NCI-H524 (cell line): Measurements from ENCODE around the gene CYTH4.

Experiments used
- DNase-seq, 2 experiments: peaks; one replicate each; lab custom pipeline; 2025; lab: John Stamatoyannopoulos, UW

CYTH4 gene

DNA sequence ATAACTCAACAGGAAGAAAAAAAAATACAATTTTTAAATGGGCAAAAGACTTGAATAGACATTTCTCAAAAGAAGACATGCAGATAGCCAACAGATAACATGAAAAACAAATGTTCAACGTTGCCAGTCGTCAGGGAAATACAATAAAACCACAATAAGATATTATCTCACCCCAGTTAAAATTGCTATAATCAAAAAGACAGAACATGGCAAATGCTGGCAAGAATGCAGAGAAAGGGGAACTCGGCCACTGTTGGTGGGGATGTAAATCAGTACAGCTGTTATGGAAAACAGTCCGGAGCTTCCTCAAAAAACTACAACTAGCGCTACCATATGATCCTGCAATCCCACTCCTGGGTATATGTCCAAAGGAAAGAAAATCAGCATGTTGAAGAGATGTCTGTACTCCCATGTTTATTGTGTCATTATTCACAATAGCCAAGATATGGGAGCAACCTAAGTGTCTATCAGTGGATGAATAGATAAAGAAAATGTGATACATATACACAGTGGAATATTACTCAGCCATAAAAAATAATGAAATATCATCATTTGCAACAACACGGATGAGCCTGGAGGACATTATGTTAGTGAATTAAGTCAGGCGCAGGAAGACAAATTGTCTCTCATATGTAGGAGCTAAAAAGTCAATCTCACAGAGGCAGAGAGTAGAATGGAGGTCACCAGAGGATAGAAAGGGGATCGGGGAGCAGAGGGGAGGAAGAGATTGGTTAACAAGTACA lies 12.2 kb upstream of the CYTH4 start:
- DNase-seq: no peak

DNA sequence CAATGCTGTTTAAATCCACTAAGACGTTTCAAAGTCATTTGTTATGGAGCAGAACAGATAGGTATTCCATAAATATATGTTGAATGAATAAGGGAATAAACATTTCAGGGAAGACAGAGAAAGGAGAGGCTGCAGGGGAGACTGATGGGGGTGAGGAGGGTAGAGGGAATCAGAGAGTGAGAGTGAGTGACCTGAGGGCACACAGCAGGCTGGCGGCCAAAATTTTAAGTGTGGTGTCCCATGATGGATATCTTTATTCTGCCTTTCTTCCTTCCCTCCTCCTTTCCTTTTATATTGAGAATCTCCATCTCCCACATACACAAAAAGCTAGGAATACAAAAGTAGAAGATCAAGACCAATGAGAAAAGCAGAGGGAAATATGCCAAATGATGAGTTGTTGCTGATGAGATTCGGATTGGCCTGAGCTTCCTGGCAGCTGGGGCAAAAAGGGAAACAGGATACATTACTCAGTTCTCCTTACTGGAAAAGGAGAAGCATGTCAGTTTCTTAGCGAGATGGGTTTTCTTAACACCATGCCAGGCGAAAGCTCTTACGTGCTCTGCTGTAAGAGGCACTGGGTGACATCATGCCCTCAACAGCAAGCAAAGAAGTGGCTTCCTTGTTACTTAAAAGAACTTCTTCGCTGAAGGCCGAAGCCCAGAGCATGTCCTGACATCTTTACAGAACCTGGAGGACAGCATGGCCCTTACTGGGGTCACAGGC lies 11.2 kb upstream of the CYTH4 start:
- no peak for DNase-seq

DNA sequence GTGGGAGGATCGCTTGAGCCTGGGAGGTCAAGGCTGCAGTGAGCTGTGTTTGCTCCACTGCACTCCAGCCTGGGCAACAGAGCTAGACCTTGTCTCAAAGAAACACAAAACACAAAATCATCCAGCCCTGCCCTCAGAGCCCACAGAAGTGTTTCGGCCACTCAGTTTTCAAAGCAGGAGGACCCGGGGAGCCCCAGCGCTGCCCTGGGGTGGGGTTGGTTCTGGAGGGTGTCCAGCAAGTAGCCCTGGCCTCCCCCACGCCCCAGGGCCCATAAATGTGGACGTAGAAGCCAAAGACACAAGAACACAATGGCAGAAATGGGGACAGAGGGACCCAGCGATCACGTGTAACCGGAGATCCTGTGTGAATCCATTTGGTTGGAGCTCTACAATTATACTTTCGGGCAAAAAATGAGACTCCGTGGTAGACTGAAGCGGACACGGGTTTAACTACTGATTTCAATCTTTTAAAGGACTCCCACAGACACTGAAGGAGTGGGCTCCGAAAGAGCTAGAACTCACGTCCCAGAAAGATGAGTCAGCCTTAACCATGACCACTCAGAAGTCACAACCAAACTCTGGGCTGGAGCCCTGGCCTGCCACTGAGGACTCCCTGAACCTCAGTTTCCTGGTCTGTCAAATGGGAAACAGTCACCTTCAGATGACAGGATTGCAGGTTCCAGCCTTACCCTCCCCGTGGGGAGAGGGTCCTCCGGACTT lies 9.0 kb upstream of the CYTH4 start:
- no peak for DNase-seq

DNA sequence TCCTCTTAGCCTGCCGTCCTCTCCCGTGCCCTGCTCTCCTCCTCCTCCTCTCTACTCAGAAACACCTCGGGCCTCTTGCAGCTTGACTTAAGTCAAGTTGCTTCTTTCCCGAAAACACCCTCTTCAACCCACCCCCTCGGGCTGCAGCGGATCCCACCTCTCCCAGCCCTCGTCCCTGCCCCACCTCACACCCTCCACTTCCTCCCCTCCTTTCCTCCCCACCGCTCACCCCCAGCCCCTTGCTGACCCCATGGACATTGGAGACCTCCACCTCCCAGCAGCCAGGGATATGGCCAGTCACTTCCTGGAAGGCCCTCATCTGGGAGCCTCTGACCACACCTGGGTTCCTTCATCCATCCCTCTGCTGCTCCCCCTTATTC lies 8.5 kb upstream of the CYTH4 start:
- DNase-seq: no peak

DNA sequence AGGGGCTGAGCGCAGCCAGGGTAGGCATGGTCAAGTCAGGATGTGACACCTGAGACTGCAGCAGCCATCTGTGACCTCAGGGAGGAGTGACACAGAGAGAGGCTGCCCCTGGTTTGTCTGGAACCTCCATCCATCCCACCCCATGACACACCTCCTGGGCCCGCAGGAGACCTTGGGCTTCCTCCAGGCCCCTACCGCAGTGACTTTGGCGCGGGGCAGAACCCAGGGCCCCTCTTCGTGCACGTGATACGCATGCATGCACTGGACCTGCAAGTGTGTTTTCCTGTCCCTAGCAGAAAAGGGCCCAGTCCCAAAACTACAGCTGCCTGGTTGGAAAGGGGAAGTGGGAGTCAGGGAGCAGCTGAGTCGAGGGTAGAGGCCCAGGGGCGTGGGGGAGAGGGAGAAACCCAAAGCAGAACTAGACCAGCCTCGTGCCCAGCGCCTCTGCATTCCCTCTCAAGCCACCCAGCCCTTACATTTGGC lies 7.9 kb upstream of the CYTH4 start:
- DNase-seq: no peak

DNA sequence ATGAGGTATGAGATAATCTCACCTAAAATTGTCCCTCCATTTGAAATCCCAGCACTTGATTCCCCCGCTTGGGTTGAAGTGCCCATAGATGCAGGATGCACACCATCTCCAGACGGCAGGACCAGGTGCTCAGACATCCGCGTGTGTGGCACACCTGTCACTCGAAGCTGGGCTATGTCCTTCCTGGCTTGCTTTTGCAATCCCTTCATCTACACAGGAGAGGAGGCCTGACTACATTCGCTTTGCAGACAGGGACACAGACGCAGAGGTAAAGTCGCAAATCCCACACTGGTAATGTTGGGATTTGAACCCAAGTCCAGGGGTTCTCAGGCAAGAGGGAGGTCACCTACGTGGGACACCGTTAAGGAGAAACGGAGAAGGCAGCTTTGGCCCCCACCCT lies 7.2 kb upstream of the CYTH4 start:
- DNase-seq: peak in 1 of 2 experiments; percentile 62

DNA sequence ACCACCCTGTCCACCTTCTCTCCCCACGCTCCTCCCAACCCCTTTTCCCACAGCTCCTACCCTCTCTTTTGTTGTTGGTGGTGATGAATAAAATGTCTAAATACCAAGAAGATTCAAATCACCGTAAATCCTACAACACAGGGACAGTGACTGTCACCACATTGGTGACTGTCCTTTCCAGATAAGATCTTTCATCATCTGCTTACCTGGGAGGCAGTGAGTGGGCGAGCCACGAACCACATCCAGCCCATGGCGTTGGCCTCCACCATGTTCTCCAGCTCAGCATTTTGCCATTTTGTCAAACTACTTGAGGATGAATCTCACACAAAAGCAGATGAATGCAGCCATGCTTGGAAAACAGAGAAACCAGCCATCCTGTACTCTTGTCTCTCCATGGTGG lies 6.7 kb upstream of the CYTH4 start:
- DNase-seq: no peak

DNA sequence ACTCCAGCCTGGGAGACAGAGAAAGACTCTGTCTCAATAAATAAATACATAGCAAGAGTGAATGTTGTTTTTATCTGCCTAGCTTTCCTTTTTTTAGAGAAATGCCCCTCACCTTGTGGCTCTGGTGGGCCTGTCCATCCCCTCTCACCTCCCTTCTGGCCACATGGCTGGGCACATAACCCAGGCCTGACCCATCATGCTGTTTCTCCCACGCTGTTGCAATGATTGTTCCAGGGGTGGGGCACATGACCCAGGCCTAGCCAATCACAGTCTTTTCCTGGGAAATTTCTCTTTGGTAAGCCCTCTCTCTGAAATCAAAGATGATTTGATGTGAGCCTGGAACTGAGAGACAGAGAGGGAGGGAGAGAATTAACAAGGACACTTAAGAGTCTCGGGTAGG lies 5.5 kb upstream of the CYTH4 start:
- no peak for DNase-seq

DNA sequence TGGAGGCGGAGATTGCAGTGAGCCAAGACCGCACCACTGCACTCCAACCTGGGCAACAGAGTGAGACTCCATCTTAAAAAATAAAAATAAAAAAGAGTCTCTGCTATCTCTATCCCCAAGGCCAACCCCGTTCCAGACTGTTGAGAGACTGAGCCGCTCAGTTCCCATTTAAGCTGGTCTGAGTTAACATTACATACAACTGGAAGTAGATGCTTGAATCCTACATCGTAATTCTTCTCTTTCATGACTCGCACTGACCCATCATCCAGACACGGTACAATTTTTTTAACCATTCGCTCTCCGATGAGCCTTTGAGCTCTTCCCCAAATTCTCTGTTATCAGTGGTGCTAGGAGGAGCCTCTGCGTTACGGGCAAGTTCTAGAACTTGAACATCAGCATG lies 4.9 kb upstream of the CYTH4 start:
- no peak for DNase-seq

DNA sequence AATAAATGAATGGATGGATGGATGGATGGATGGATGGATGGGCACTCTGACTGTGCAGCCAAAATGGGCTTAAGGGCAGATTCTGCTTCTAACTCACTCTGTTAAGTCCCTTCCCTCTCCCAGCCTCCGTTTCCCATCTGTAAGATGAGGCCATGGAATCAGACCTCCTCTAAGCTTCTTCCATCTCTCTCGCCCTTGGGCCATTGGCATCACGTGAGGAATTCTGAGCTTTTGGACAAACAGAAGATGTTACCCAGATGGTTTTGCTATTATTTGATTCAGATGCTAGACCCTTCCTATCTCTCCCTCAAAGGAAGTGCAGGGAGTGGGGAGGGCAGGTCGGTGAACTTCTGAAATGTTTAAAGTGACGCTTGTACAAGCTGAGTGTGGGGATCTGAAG lies 4.0 kb upstream of the CYTH4 start:
- DNase-seq: no peak

DNA sequence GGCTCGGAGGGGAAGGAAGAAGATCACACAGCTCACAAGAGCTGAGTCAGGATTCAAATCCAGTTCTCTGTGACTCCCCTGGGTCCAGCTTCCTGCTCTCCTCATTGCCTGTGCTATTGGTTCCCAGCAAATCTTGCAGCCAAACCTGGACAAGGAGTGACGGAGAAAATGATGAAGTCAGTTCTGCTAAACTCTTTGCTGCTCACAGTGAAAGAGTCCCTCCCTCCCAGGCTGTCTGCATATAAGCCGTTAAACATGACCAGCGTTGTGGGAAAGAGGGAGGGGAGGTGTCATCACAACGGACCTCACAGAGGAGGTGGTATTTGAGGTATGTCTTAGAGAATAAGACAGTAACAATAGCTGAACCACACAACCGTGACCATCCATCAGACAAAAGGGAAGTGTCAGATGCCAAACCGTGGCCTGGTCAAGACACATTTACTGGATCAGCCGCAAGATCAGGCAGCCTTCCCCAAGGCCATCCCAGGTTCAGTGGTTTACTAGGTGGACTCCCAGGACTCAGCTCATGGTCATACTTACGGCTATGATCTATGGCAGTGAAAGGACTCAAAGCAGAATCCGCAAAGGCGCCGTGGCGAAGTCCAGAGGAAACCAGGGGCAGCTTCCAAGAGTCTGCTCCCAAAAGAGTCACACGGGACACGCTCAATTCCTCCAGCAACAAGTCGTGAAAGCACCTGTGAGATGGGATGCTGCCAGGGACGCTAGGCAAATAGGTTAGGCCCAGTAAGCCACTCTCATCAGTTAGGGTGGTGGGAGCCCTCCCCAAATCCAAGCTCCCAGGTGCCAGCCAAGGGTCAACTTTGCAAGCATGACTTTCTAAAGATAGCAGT lies 2.8 kb upstream of the CYTH4 start:
- no peak for DNase-seq

DNA sequence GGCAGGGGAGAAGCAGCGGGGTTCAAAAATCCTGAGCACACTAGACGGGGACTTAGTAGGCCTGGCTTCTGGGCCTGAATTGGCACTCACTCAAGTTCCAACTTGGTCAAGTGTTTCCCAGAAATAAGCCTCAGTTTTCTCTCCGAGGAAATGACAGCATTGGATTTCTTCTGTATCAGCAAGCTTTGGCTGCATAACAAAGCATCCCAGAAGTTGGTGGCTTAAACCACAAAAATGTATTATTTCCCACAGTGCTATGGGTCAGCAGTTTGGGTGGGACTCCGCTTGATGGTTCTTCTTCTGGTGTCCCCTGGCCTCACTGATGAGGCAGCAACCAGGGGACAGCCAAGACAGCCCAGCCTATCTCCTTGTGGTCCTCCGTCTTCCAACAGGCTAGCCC lies 1.6 kb upstream of the CYTH4 start:
- no peak for DNase-seq

DNA sequence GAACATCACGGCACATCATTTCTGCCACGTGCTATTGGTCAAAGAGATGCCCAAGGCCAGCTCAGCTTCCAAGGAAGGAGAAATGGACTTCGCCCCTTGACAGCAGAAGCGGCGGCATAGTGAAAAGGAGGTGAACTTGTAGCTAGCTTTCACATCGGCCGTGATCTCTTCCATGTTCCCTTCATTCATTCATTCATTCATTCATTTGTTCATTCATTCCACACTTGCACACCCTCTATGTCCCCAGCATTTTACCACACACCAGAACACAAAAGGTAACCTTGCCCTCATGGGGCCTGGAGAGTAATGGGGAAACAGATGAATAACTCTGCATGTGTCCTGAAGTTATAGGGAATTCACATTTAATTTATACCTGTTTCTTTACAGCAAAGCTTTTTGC lies 1.1 kb upstream of the CYTH4 start:
- no peak for DNase-seq

DNA sequence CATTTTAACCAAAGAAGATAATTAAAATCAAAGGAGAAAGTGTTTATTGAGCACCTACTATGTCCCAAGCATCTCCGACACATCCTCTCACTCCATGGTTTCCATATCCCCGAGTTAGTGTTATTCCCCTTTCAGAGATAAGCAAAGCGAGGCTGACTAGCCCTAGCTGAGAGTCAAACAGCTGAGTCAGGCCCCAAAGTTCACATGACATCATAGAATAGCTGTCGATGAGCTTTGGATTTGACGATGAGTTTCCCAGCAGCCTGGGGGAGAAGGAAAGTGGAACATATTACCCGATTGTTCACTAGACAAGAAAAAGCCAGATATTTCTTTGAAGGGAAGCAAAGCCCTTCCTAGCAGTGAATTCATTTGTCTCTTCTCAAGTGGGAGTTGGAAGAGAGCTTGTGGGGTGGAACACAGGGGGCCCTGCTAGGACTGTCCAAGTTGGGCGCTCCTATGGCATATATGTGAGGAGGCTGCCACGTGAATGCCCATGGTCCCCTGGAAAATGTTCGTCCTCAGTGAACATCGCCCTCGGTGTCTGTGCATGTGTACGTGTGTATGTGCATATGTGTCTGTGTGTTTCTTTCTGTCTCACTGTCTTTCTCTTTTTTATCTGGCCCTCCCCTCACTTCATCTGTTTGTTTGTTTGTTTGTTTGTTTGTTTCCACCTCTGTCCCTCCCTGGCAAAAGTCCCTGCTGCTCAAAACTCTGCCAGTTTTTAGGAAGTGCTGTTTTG lies 493 bp upstream of the CYTH4 start:
- DNase-seq: no peak

DNA sequence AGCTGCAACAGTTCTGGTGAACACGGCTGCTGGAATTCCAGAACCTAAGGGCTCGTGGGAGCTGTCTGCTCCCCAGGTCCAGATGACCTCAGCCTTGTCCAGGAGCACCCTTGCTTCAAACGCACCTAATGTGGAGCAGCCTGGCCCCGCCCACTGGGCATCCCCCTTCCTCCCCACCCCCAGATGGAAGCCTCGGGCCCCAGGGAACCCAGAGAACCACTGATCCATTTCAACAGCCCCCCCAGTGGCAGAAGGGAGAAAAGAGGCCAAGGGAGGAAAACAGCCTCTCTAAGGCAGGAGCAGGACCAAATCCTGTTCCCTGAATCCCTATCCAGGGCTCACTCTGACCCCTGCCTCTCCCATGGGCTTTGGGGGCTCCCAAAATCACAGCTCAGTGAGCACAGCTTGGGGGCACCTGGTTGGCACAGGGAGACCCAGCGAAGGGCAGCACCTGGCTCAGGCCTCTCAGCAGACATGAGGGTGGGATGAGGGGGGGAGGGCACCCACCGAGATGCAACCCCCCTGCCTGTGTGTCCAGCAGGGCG lies 1.2 kb downstream of the CYTH4 start:
- DNase-seq: no peak

DNA sequence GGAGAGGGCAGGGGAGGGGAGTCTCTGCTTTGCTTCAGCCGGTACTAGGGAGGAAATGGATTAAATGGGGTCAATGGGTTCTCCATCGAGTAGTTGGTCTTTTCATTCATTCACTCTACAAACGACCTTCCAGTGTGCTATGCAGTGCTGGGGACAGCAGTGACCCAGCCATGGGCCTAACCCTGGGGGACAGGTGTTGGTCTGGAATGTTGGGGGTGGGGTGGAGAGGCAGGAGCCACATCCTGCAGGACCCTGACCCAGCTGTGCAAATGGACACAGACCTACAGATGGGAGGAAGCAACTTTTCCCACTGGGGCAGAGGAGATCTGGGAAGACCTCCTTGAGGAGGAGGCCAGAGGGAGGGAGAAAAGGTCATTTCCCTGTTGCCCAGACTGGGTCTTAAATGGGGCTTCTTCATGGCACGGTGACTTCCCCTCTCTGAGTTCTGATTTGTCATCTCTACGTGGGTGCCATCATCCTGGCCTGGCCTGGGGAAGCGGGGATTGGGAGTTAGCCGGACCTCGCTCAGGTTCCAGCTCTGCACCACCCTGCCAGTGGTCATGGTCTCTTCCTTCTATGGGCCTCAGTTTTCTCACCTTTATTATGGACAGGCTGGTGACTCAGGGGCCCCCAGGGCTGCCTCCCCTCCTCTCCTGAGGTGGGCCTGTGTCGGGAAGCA lies 2.0 kb downstream of the CYTH4 start:
- DNase-seq: no peak

DNA sequence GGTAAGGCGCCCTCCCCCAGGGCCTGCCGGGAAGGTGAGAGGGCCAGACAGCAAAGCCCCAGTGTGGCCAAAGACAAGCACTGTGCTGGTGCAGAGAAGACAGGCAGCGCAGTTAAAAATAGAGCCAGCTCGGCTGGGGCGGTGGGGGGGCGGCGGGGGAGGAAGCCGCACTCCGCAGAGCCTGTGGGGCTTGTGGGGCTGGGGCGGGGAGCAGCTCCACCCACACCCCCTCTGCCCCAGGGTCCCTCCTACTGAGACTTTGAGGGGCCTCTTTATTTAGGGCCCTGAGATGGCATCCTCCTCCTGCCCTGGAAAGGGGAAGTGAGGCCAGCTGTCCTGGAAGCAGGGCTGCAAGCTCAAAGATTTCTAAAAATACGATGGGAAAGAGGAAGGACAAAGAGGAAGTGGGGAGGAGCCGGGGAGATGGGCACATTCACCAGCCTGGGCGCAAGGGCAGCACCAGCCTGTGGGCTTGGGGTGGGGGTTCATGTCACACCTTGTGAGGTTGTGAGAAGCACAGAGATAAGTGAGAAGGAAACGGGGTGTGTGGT lies 2.6 kb downstream of the CYTH4 start:
- DNase-seq: no peak

DNA sequence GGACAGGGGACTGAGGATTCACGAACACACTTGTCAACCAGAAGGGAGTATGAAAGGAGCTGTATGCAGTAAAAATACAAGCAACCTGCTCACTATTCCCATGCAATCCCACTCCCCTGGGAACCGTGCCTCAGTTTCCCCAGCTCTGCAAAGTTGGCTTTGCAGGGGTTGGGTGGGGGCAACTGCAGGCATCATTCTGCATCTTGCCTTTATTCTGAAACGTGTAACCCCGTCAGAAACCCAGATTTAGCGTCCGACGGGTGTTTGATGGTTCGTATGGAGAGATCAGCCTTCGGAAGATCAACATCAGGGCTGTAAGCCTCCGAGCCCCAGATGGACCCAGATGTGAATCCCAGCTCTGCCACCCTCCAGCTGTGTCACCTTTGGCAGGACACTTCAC lies 3.6 kb downstream of the CYTH4 start:
- DNase-seq: no peak

DNA sequence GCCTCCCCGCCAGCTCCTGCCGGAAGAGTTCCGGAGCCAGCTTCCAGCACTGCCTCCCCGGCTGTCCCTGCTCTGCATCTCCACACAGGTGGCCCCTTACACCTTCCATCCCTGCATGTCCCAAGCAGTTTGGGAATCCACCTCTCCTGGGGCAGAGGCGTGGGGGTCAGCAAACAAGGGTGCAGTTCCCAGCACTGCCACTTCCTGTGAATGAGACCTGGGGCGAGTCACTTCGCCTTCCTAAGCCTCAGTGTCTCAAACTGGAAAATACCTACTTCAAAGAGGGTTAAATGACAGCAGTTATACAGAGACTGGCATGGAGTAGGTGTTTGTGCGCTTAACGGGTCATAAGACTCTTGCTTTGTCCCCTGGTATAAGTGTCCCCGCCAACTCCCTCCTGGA lies 5.2 kb downstream of the CYTH4 start:
- DNase-seq: no peak

DNA sequence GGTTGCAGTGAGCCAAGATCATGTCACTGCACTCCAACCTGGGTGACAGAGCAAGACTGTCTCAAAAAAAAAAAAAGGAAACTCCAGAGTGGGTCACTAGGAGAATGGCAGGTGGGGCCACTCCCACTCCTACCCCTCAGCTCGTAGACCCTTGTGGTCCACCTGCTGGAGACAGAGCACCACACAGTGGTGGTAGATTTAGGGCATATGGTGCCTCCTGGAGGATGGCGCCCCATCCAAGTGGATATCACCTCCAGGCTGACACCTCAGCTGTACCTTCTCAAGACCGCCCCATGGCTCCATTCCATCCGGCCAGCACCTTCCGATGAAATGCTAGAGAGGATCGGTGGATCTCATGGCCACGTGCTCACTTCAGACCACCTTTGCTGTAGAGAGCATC lies 6.2 kb downstream of the CYTH4 start:
- DNase-seq: no peak
